ENCODE measurements around the gene BEST4.
"Not testable (repeated sequence)": the region's sequence is repeated elsewhere in the genome, so short reads cannot be mapped to it uniquely, and the experiment has no call there.

The BEST4 gene

DNA sequence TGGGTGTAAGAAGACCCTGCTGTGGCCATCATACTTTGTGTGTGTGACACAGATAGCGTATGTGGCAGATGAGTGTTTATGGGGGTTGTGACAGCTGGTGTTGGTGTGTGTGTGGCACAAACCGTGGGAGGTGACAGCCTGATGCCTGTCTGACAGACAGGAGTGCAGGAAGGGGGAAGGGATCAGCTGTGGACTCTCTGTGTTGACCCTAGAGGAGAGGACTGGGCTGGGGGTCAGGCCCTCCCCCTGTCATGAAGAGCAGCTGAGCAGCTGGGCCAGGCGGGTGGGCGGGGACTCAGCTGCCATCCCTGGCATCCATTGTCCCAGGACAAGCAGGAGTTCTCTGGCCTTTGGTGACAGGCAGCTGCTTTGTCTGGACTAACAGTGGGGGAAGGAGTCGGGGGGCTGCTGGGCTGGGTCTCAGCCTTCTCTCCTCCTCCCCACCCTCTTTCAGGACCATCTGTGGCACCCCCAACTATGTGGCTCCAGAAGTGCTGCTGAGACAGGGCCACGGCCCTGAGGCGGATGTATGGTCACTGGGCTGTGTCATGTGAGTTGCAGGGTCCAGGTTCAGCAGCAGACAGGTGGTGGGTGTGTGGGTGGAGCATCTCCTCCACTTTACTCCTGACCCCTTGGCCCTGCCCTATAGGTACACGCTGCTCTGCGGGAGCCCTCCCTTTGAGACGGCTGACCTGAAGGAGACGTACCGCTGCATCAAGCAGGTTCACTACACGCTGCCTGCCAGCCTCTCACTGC, 14.5 kb upstream of the BEST4 start:
- DNase-seq (ENCODE audit: low read depth in 3 of 3), result no peak

DNA sequence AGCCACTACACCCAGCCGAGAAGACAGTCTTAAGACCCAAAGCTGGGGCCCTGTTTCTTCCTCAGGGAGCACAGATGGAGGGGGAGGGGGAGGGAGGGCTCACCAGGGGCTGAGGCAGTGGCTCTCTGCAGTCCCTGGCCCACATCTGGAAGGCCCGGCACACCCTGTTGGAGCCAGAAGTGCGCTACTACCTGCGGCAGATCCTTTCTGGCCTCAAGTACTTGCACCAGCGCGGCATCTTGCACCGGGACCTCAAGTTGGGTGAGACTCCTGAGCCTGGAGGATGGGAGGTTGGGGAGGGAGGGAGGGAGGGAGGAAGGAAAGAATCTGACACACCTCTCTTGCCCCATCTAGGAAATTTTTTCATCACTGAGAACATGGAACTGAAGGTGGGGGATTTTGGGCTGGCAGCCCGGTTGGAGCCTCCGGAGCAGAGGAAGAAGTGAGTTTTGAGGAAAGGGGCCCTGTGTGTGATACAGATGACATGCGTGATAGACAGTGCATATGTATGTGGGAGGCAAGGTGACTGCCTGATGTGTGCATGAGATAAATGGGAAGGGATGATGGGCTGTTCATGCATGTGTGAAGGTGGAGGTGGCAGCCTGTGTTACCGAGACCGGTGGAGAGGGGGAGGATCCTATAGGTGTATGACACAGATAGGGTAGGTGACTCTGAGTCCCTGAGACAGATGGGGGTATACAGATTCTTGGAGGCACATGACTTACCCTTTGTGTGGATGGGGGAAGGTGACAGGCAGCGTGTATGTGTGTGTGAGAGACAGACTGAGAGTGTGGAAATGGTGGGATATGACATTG, 13.7 kb upstream of the BEST4 start:
- peak in 2 of 3 experiments; percentile 47 for DNase-seq (ENCODE audit: low read depth in 3 of 3)

DNA sequence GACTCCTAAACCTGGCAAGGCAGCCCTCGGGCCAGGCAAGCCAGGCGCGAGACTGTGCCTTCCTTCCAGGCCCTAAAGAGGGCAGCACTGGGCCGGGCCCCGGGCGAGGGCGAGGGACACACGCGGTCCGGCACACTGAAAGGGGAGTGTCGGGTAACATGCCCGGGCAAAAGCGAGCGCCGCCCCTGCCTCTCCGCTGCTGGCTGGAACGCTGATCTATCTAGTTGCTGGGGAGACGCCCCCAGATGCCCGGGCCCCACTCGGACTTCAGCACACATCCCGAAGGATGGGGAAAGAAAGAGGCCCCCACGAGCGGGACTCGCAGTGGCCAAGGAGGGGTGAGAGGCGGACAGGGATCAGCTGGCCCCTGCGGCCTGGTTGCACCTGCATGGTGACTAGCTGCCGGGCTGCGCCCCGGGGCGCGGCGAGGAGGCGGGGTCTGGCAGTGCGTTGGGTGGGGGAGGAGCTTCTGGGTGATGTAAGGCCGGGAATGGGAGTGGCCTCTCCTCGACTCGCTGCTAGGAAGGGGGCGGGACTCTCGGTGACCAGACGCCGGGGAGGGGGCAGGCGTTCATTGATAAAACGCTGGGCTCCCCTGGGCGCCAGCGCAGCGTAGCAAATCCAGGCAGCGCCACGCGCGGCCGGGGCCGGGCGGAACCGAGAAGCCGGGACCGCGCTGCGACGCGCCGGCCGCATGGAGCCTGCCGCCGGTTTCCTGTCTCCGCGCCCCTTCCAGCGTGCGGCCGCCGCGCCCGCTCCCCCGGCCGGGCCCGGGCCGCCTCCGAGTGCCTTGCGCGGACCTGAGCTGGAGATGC, 12.0 kb upstream of the BEST4 start, which contains the start of gene PLK3:
Gene PLK3, plus strand, starts transcription at position 608 of the 815 bp plus-strand sequence. Its CDS starts 87 bp downstream, at position 695.
- peak; percentile 97 to 98 (median 98) for DNase-seq (ENCODE audit: low read depth in 3 of 3)

DNA sequence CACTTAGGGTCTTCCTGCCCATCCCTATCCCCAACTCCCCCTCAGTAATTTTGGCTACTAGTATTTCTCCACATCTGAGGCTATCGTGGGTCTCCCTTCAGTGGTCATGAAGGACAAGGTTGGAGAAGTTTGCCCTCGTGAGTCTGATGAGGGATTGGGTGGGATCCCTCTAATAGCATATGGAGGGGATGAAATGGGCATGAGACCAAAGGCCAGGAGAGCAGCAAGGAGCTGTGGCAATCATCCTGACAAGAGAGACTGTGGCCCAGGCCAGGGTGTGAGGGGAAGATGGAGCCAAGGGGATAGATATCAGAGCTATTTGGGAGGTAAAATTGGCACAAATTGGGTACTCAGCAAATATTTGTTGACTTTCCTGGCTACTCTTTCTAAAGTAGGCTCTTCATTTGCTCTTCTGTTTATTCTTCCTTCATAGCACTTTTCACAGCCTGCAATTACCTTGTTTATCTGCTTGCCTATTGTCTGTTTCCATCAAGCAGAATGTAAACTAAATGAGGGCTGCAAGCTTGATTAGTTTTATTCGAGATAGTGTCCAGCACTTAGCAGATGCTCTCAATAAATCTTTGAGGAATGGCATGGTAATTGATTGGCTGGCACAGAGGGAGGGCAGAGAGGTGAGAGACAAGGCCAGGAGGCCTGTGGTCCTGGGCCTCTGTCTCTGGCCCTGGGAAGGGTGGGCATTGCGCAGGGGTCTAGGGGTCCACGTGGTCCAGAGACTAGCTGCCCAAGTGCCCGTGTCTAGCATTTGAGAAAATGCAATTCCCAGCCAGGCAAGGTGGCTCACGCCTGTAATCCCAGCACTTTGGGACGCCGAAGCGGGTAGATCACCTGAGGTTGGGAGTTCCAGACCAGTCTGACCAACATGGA, 10.8 kb upstream of the BEST4 start:
- no peak for DNase-seq (ENCODE audit: low read depth in 3 of 3)

DNA sequence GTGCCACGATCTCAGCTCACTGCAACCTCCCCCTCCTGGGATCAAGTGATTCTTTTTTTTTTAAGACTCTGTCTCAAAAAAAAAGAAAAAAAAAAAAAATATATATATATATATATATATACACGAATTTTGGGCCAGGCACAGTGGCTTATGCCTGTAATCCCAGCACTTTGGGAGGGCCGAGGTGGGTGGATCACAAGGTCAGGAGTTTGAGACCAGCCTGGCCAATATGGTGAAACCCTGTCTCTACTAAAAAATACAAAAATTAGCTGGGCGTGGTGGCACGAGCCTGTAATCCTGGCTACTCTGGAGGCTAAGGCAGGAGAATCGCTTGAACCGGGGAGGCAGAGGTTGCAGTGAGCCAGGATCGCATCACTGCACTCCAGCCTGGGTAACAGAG, 9.9 kb upstream of the BEST4 start:
- not testable (repeated sequence) for DNase-seq (ENCODE audit: low read depth in 3 of 3)

DNA sequence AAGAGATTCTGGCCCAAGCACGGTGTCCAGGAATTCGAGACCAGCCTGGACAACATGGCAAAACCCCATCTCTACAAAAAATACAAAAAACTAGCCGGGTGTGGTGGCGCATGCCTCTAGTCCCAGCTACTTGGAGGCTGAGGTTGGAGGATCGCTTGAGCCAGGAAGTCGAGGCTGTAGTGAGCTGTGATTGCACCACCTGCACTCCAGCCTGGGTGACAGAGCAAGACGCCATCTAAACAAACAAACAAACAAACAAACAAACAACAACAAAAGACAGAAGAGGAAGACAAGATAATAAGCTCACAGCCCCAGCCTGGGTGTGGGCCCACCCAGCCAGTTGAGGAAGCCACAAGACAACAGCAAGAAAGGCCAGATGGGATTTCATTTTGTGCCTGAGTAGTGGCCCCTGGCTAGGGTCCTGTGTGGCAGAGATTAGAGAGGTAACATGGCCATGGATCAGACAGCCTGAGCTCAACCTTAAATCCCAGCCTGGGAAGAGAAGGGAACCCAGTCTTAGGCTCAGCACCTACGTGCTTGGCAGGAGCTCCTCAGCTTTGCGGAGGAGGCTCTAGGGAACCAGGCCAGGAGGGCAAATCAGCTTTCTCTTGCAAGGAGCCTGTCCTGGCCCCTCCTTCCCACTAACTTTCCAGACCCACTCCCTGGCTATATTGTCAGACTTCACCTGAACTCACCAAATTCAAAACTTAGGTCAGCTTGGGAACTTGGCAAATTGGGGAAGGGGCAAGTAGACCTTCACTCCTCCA, 4.9 kb upstream of the BEST4 start:
- DNase-seq (ENCODE audit: low read depth in 3 of 3), result no peak

DNA sequence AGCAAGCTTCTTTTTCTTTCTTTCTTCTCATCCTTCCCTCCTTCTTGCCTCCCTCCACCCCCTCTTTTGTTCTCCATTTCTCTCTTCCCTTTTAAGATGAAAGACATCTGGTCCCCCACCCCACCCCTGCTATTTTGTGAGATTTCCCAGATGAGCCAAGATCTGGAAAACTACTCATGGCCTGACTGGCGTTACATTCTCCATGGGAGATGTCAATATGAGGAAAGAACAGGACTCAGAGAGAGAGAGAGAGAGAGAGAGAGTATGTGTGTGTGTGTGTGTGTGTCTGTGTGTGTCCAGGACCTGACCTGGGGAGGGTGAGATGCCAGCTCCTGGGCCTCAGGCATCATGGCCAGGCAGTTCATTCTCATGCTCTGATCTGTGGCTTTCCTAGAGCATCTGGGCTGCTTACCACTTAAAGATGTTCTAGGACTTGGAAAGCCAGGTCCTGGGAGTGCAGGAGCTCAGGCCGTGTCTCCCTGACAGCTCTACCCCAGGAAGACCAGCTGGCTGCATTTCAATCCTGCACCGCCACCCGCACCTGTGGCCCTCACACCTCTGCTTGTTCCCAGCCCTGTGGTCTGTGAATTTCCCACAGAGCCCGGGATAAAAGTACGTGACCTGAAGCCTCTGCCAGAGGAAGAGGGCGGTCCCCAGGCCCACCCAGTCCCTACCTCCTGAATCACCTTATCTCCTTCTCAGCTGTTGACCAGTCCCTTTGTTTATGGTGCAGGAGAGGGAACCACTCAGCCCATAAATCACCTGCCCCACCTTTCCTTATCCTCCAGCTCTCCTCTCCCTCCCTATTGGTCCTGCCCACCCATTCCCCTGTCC, 3.2 kb upstream of the BEST4 start:
- no peak for DNase-seq (ENCODE audit: low read depth in 3 of 3)

DNA sequence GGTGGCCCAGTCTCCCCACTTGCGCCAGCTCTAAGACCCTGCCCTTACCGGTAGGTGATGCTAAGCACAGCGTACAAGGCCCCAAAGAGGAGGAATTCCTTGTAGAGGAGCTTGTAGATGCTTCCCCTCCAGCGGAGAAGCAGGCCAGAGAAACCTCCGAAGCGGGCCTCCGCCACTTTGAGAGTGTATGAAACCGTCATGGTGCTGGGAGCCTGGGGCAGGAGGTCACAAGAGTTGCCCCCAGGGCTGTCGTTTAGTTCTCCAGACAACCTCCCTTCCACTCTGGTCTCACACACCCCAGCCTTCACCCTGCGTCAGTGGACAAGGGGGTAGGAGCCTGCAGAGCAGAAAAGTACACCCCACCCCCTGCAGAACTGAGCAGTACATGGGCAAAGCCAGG, 464 bp downstream of the BEST4 start:
- DNase-seq (ENCODE audit: low read depth in 3 of 3), result no peak

DNA sequence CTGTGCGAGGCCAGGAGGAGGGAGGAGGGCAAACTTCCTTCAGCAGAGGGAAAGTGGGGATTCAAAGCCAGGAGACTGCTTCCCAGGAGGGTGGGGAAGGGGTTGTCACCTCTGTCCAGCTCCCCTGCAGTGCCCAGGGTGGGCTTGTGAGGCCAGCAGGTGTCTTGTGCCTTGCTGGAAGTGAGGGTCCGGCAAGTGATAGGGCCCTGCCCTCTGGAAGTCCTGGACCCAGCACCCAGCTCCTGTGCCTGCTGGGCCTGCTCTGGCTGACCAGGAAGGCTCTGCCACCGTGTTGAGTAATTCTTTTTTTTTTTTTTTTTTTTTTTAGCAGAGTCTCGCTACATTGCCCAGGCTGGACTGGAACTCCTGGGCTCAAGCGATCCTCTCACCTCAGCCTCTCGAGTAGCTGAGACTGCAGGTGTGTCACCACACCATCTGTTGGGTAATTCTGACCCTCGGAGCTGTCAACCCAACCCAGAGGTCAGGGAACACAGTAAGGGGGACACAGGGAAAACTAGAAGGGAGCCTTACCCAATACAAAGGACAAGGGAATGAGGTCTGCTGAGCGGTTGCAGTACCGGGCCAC, 1.0 kb downstream of the BEST4 start:
- DNase-seq (ENCODE audit: low read depth in 3 of 3), result no peak

DNA sequence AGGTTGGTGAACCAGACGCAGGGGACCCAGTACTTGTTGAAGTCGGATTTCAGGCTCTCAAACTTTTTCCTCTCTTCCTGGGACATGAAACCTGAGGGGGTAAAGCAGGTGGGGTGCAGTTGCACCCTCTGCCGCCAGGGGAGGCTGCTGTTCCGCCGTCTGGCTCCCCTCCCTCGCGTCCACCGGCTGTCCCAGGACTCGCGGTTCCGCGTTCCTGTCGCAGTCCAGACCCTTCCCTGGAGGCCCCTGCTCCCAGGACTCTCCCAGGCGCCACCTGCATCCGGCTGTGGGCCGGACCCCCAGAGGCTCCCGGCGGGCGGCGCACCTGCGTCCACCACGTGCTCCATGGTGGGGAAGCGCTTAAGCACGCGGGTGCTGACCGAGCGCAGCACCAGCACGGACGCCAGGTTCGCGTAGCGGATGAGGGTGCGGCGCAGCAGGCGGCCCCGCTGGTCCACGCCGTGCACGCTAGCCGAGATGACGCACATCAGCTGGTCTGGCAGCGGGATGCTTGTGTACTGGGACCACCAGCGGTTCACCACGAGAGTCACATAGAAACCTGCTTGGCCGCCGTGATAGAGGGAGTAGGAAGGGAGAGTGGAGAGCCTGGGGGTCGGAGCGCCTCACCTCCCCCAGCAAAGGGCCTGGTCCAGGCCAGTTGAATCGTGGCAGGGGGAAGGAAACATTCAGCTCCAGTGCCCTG, 1.7 kb downstream of the BEST4 start:
- peak; percentile 57 to 78 (median 58) for DNase-seq (ENCODE audit: low read depth in 3 of 3)

DNA sequence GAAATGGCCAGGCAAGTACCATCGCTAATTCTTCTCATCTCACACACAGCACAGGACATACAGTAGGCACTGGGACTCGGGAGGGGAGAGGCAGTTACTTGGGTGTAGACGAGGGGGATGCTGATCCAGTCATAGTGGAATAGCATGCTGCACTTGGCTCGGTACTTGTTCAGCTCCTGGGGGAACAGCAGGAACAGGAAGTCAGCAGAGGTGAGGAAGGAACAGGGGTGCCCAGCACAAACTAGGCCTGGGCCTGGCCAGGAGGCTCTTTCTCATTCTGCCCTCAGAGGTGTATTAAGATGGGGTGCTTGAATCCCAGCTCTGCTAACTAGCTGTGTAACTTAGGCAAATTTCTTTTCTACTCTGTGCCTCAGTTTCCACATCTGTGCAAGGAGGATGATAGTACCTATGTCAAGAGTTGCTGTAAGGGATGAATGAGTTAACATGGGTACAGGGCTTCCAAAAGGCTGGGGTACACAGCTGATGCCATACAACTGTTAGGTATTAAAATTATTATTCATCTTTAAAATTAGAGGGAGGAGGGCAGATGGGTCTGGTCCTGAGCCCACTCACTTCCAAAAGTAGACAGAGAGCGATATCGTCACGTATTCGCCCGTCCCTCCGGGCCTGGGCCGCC, 2.4 kb downstream of the BEST4 start:
- DNase-seq (ENCODE audit: low read depth in 3 of 3), result no peak

DNA sequence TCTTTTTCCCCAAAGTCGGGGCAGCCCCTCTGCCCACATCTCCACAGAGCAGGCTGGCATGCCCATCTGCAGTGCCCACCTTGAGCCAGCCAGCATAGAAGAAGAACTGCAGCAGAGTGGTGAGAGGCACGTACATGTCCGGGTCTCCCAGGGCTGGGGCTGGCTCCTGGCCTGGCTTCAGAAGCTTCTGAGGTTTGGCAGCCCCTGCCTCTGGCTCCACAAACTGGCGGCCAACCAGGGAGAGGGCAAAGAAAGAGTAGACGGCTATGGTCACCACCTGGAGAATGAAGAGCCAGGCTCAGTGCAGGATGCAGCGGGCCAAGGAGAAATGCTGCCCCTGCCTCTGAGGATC, 3.0 kb downstream of the BEST4 start:
- DNase-seq (ENCODE audit: low read depth in 3 of 3), result no peak

DNA sequence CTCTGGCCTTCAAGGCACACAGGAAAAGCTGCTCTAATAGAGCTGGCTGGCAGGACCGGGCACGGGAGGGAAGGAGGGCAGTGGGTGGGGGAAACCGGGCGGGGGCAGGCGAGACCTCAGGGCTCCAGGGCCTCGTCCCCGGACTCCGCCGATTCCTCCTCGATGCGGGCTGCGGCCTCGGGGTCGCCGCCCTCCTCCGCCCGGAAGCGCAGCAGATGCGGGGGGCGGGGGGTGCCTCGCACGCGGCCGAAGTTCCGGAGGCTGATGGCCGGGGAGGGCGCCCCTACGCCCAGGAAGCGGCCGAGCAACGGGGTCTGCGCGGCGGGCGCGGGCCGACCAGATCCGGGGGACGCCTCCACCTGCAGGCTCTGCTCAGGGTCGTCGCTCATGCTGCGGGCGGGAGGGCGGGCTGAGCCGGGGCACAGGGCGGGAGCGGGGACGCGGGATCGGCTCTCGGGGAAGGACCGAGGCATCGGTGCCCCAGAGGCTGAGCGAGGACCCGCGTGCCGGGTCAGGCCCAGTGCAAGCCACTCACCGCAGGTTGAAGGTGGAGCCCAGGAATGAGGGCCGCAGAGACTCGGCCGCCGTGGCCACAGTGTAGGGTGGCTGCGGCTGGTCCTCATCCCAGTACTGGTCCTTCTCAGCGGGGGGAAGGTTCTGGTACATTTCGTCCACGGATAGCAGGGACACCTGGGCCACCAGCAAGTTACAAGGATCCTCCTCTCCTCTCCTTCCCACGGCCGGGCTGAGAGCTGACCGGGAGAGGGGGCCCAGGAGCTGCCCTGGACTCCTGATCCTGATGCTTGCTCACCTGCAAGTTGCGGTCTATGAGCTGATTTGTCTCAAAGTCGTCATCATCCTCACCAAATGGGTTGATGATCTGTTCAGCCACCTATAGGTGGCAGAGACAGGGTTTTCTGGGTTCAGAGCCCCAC, 3.6 kb downstream of the BEST4 start:
- no peak for DNase-seq (ENCODE audit: low read depth in 3 of 3)

DNA sequence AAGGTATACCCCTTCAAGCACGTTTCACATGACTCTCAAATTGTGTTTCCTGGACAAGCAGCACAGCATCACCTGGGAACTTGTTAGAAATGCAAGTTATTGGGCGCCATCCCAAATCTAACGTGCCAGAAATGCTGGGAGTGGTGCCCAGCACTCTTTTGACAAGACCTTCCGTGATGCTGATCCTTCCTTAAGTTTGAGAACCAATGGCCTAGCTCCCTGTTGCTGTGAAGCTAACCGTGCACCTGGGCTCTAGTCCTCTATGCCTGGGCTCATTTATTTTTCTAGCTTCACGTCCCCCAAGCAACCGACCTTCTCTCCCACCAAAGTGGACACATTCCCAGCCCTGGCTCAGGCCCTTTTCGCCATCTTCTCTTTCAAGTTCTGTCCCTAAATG, 4.3 kb downstream of the BEST4 start:
- DNase-seq (ENCODE audit: low read depth in 3 of 3), result no peak

DNA sequence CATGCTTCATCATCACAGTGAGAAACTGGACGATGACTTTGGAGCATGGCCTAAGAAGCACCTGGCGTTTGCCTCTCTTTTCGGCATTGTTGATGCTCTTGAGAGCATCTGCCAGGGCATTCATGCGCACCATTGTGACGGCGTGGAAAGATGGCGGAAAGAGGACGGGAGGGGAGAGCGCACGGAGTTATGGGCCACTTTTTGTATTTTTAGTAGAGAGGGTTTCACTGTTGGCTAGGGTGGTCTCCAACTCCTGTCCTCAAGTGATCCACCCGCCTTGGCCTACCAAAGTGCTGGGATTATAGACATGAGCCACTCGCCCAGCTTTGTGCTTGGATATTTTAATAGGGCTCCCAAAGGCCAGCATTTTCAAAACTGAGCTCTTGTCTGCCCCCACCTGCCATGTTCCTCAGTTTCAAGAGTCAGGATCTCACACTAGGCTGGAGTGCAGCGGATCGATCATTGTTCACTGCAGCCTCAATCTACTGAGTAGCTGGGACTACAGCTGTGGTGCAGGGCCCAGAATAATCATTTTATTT, 7.3 kb downstream of the BEST4 start:
- no peak for DNase-seq (ENCODE audit: low read depth in 3 of 3)

DNA sequence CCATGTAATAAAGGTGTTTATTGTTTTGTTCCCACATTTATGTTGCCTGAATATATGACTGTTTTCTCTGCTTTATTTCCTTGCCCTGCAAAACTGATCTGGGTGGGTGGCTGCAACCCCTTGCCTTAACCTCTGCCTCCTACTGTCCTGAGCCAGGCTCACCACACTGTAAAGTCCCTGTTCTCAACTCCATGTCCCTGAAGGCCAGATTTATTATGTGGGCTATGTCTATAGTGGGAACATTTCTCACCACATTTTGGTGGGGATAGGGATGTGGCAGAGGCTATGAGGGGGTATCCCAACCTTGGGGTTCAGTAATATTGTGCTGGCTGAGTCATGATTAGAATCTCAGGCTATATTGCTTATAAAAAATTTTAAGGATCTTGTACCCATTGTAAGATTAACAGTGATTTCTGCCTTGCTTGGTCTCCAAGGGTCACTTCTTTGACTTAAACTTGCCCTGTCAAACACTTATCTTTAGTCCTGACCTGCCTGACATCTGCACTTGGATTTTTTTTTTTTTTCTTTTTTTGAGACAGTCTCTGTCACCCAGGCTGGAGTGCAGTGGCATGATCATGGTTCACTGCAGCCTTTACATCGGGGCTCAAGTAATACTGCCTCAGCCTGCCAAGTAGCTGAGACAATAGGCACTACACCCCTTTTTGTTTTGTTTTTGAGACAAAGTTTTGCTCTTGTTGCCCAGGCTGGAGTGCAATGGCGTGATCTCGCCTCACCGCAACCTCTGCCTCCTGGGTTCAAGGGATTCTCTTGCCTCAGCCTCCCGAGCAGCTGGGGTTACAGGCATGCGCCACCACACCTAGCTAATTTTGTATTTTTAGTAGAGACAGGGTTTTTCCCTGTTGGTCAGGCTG, 9.0 kb downstream of the BEST4 start:
- no peak for DNase-seq (ENCODE audit: low read depth in 3 of 3)
